Measurements from ENCODE around the gene MAGED1.

MAGED1 gene

GRCh38 chrX:51892921-51893745, at the start of gene MAGED1:
Gene MAGED1, plus strand, starts transcription at chrX:51893623. Its CDS starts 682 bp downstream, at chrX:51894305.
- peak; percentile 43 to 56 for DNase-seq (ENCODE audit: low read depth in 2 of 2)

- DNase-seq (ENCODE audit: low read depth in 2 of 2) = no peak
Observed at GRCh38 chrX:51847463-51847862, 46.0 kb upstream of the MAGED1 start.

GRCh38 chrX:51851507-51852085, 41.8 kb upstream of the MAGED1 start:
- DNase-seq (ENCODE audit: low read depth in 2 of 2) = no peak

- no peak for DNase-seq (ENCODE audit: low read depth in 2 of 2)
Observed at GRCh38 chrX:51852096-51852495, 41.3 kb upstream of the MAGED1 start.

GRCh38 chrX:51852621-51853020, 40.8 kb upstream of the MAGED1 start:
- DNase-seq (ENCODE audit: low read depth in 2 of 2) = no peak

GRCh38 chrX:51853251-51853650, 40.2 kb upstream of the MAGED1 start:
- no peak for DNase-seq (ENCODE audit: low read depth in 2 of 2)

GRCh38 chrX:51855698-51856097, 37.7 kb upstream of the MAGED1 start:
- DNase-seq (ENCODE audit: low read depth in 2 of 2) = no peak

- no peak for DNase-seq (ENCODE audit: low read depth in 2 of 2)
Observed at GRCh38 chrX:51857159-51857733, 36.2 kb upstream of the MAGED1 start.

- DNase-seq (ENCODE audit: low read depth in 2 of 2) = no peak
Observed at GRCh38 chrX:51860679-51861078, 32.7 kb upstream of the MAGED1 start.

GRCh38 chrX:51862920-51863319, 30.5 kb upstream of the MAGED1 start:
- DNase-seq (ENCODE audit: low read depth in 2 of 2) = no peak

GRCh38 chrX:51866210-51866609, 27.2 kb upstream of the MAGED1 start:
- DNase-seq (ENCODE audit: low read depth in 2 of 2) = no peak

GRCh38 chrX:51867626-51868025, 25.8 kb upstream of the MAGED1 start:
- DNase-seq (ENCODE audit: low read depth in 2 of 2) = no peak

- DNase-seq (ENCODE audit: low read depth in 2 of 2) = no peak
Observed at GRCh38 chrX:51870354-51870753, 23.1 kb upstream of the MAGED1 start.

GRCh38 chrX:51874123-51874522, 19.3 kb upstream of the MAGED1 start:
- DNase-seq (ENCODE audit: low read depth in 2 of 2) = no peak

- no peak for DNase-seq (ENCODE audit: low read depth in 2 of 2)
Observed at GRCh38 chrX:51876441-51876840, 17.0 kb upstream of the MAGED1 start.

GRCh38 chrX:51878056-51878455, 15.4 kb upstream of the MAGED1 start:
- no peak for DNase-seq (ENCODE audit: low read depth in 2 of 2)

- DNase-seq (ENCODE audit: low read depth in 2 of 2) = no peak
Observed at GRCh38 chrX:51889851-51890250, 3.6 kb upstream of the MAGED1 start.

GRCh38 chrX:51891245-51891644, 2.2 kb upstream of the MAGED1 start:
- DNase-seq (ENCODE audit: low read depth in 2 of 2) = no peak

GRCh38 chrX:51891821-51892551, 1.4 kb upstream of the MAGED1 start:
- no peak for DNase-seq (ENCODE audit: low read depth in 2 of 2)

GRCh38 chrX:51893931-51894696, 691 bp downstream of the MAGED1 start:
- DNase-seq (ENCODE audit: low read depth in 2 of 2) = no peak

- DNase-seq (ENCODE audit: low read depth in 2 of 2) = no peak
Observed at GRCh38 chrX:51894697-51895336, 1.4 kb downstream of the MAGED1 start.
